Keratinocyte (primary cell): ENCODE measurements around the gene LSM12. TPM values are rescaled to one million over a fixed set of nuclear protein-coding genes. Genes with fewer than 3 reads are reported as not detected.

Experiments used
- DNase-seq: peaks from one replicate; pipeline ENCODE4 v3.0.0-alpha.2; 2011; ENCODE audit warnings: low read depth, missing footprints, low spot score
- FAIRE-seq: peaks from 2 replicates; lab custom pipeline; 2011; peaks lifted over from hg19 to GRCh38; lab: Jason Lieb, UNC
- H2AFZ ChIP-seq: 2 replicates; pipeline ENCODE4 v1.6.0; 2012; ENCODE audit warnings: low read length, control low read depth, inconsistent platforms; ENCODE audit not compliant: control insufficient read depth
- H3K27ac ChIP-seq: 2 replicates; pipeline ENCODE4 v1.5.1; 2011; ENCODE audit warnings: low read length; ENCODE audit not compliant: control insufficient read depth, insufficient read depth
- H3K27me3 ChIP-seq: 3 replicates; pipeline ENCODE4 v1.6.0; 2011; ENCODE audit warnings: low read length; ENCODE audit not compliant: control insufficient read depth, insufficient read depth; ENCODE audit errors: extremely low read depth
- H3K36me3 ChIP-seq, 2 experiments: 2 replicates in 1 of 2; 3 replicates in 1 of 2; pipeline ENCODE4 v1.5.1; 2011; ENCODE audit warnings: low read length in 2 of 2, mild to moderate bottlenecking in 1 of 2; ENCODE audit not compliant: control insufficient read depth in 2 of 2, insufficient read depth in 2 of 2; ENCODE audit errors: extremely low read depth in 1 of 2
- H3K4me1 ChIP-seq: 3 replicates; pipeline ENCODE4 v1.5.1; 2011; ENCODE audit warnings: low read length; ENCODE audit not compliant: control insufficient read depth, insufficient read depth; ENCODE audit errors: extremely low read depth
- H3K4me2 ChIP-seq: 3 replicates; pipeline ENCODE4 v1.6.0; 2011; ENCODE audit warnings: low read depth, low read length; ENCODE audit not compliant: control insufficient read depth, insufficient read depth; ENCODE audit errors: extremely low read depth
- H3K4me3 ChIP-seq, 3 experiments: fragments of 200-600 bp in 1 of 3; sonication (generic) in 1 of 3; 2 replicates in 2 of 3; 3 replicates in 1 of 3; pipeline ENCODE4 v1.5.1; 2011 to 2016; ENCODE audit warnings: low read length in 3 of 3, mild to moderate bottlenecking in 3 of 3, control low read depth in 2 of 3, inconsistent platforms in 1 of 3, low read depth in 1 of 3, mixed read lengths in 1 of 3, mixed run types in 1 of 3, moderate library complexity in 1 of 3; ENCODE audit not compliant: control insufficient read depth in 2 of 3, insufficient read depth in 2 of 3; ENCODE audit errors: extremely low read depth in 1 of 3
- H3K79me2 ChIP-seq: 2 replicates; pipeline ENCODE4 v1.6.0; 2012; ENCODE audit warnings: low read length; ENCODE audit not compliant: control insufficient read depth, insufficient read depth
- H3K9ac ChIP-seq: 3 replicates; pipeline ENCODE4 v1.6.0; 2011; ENCODE audit warnings: low read length; ENCODE audit not compliant: control insufficient read depth, insufficient read depth; ENCODE audit errors: extremely low read depth
- H3K9me1 ChIP-seq: 3 replicates; pipeline ENCODE4 v1.6.0; 2011; ENCODE audit warnings: low read length; ENCODE audit not compliant: control insufficient read depth, insufficient read depth; ENCODE audit errors: extremely low read depth
- H3K9me3 ChIP-seq: 2 replicates; pipeline ENCODE4 v1.5.1; 2012; ENCODE audit warnings: low read depth, low read length; ENCODE audit not compliant: control insufficient read depth
- H4K20me1 ChIP-seq: 3 replicates; pipeline ENCODE4 v1.6.0; 2011; ENCODE audit warnings: low read length; ENCODE audit not compliant: control insufficient read depth, insufficient read depth; ENCODE audit errors: extremely low read depth
- EZH2 ChIP-seq: IDR thresholded peaks from one replicate; pipeline ENCODE4 v1.6.1; 2012; ENCODE audit warnings: inconsistent platforms, mild to moderate bottlenecking, low read length, moderate library complexity
- dilution Hi-C: fragments of 300-500 bp; cut with MboI; formaldehyde crosslinking; loops from one replicate; pipeline ENCODE4 v1.7.0; 2020; ENCODE audit warnings: low sequenced_read_pairs; ENCODE audit not compliant: extremely low pct_ligation_motif_present
- polyA plus RNA-seq, 5 experiments: library from polyadenylated mRNA; depleted of rRNA in 3 of 5; stranded (reverse) in 3 of 5; stranded (forward) in 1 of 5; unstranded in 1 of 5; fragments of >200 nt; gene quantifications; 1 replicate in 1 of 5; 2 replicates in 3 of 5; 3 replicates in 1 of 5; pipeline versions ENCODE4 v1.2.1 to v1.2.3, GENCODE V29; 2011 to 2012; ENCODE audit warnings: missing spikeins in 2 of 5, low read depth in 1 of 5, low replicate concordance in 1 of 5
- TF ChIP-seq, protein P1 (sequence below), 3 experiments: IDR thresholded peaks in 1 of 3; conservative IDR thresholded peaks in 1 of 3; optimal IDR thresholded peaks in 1 of 3; 2 replicates in 2 of 3; 3 replicates in 1 of 3; pipeline versions ENCODE3 to v1.5.1; 2011; ENCODE audit warnings: low read length in 3 of 3, mild to moderate bottlenecking in 3 of 3, moderate library complexity in 2 of 3, control low read depth in 1 of 3, inconsistent platforms in 1 of 3; ENCODE audit not compliant: insufficient read depth in 2 of 3; ENCODE audit errors: extremely low read depth in 1 of 3

LSM12 gene
- polyA plus RNA-seq, 1 donor (not counting 4 experiments of a cell fraction or from before 2014, with no cell fraction given) = 49.5 TPM

DNA sequence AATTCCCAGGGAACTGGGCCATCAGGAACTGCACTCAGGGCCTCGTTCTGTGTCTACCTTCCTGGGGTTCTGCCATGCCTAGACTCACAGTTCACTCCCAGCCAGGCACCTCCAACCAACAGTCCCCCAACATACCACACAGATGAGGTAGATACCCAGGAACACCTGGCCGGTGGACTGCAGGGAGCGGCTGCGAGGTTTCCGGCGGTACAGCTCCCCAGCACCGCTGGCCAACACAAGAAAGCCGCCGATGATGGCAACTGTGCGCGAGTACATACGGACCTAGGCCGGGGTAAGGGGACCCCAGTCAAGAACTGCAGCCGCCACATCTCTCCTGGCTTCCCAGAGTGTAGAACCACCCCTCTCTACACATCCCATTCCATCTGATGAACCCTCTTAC lies 53.6 kb downstream of the LSM12 start:
- Histone ChIP-seq H3K79me2 (peaks cover 11% of the 10 kb centered on the region), H3K27ac (no peak overlapping the region), H3K4me1 (peaks cover 13% of the 10 kb centered on the region), H3K9me3 (no peaks in the 10 kb centered on the region), H3K4me2 (no peak overlapping the region), H3K9ac (no peak overlapping the region), H4K20me1 (no peaks in the 10 kb centered on the region), H3K4me3 (no peak overlapping the region), H3K36me3 (peaks cover 11% of the 10 kb centered on the region in 2 experiments), H3K27me3 (no peaks in the 10 kb centered on the region), H2AFZ (no peak overlapping the region), H3K9me1 (no peaks in the 10 kb centered on the region)
- FAIRE-seq (no peak), DNase-seq (no peak)
- TF ChIP-seq, protein P1, sequence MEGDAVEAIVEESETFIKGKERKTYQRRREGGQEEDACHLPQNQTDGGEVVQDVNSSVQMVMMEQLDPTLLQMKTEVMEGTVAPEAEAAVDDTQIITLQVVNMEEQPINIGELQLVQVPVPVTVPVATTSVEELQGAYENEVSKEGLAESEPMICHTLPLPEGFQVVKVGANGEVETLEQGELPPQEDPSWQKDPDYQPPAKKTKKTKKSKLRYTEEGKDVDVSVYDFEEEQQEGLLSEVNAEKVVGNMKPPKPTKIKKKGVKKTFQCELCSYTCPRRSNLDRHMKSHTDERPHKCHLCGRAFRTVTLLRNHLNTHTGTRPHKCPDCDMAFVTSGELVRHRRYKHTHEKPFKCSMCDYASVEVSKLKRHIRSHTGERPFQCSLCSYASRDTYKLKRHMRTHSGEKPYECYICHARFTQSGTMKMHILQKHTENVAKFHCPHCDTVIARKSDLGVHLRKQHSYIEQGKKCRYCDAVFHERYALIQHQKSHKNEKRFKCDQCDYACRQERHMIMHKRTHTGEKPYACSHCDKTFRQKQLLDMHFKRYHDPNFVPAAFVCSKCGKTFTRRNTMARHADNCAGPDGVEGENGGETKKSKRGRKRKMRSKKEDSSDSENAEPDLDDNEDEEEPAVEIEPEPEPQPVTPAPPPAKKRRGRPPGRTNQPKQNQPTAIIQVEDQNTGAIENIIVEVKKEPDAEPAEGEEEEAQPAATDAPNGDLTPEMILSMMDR (optimal IDR thresholded peaks at IDR 0.05 in 1 of 3, IDR thresholded peaks at IDR 0.05 in 1 of 3, conservative IDR thresholded peaks at IDR 0.05 in 1 of 3; ENCODE audit: extremely low read depth in 1 of 3, insufficient read depth in 2 of 3, low read length in 3 of 3) = no peak
- no peak for TF ChIP-seq EZH2
- dilution Hi-C loops = no loop called here

DNA sequence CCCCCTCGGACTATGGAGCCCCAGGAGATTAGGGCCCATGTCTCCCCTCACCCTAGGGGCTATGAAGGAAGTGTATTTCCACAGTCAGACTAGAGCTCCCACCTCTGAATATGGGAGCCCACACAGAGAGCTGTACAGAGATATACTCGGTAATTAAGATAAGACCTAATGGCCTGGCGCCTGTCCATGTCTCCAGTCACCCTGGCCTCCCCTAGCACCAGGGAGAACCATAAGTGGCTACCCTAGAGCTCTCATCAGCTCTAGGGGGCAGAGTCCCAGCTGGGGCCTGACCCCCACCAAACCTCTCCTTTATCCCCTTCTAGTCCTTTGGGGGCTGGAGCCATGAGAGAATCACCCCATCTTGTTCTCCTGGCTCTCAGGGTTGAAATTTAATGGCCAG lies 54.1 kb downstream of the LSM12 start:
- no peaks in the 10 kb centered on the region for H3K27me3 ChIP-seq
- H3K9me3 ChIP-seq = no peaks in the 10 kb centered on the region
- H3K36me3 ChIP-seq = peaks cover 11% of the 10 kb centered on the region in 2 experiments
- no peak overlapping the region for H3K4me3 ChIP-seq
- dilution Hi-C loops = no loop called here
- H3K4me2 ChIP-seq = no peak overlapping the region
- peaks cover 11% of the 10 kb centered on the region for H3K79me2 ChIP-seq
- H3K27ac ChIP-seq = no peak overlapping the region
- TF ChIP-seq EZH2 = no peak
- TF ChIP-seq, protein P1 (optimal IDR thresholded peaks at IDR 0.05 in 1 of 3, IDR thresholded peaks at IDR 0.05 in 1 of 3, conservative IDR thresholded peaks at IDR 0.05 in 1 of 3; ENCODE audit: extremely low read depth in 1 of 3, insufficient read depth in 2 of 3, low read length in 3 of 3) = no peak
- DNase-seq = no peak
- H3K9me1 ChIP-seq = no peaks in the 10 kb centered on the region
- peaks cover 17% of the 10 kb centered on the region for H3K4me1 ChIP-seq
- no peaks in the 10 kb centered on the region for H4K20me1 ChIP-seq
- H2AFZ ChIP-seq = no peak overlapping the region
- no peak overlapping the region for H3K9ac ChIP-seq
- FAIRE-seq = no peak
